Measurements from ENCODE around the gene IGF2BP2.

Gene IGF2BP2

DNA sequence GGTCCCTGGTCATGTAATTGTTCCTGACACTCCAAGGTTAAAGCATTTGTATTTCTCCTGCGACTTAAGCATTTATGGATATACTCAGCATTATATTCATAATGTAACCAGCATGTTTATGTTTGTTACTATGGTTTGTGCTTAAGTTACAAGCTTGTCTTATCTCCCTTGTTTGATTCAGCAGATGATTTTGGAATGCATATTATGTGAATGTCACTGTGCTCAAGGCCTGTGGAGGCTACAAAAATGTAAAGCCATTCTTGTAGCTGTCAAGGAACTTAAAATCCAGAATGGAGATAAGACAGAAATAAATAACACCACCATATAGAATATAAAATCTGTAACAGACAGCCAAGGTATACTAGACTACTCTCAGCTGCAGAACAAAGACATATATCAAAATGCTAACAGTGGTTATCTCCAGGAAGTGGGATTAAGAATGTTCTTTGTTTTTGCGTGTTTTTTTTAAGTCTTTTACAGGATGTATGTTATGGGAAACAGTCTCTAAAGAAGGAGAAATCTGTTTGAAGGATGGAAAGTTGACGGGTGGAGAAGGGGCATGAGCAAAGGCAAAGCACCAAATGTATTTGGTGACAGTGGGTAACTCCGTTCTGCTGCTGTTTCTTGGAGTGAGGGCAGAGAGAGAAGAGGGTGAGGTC is 61.4 kb downstream of the IGF2BP2 start:
- in situ Hi-C loops (cut with MboI; ENCODE audit: low pct_unique_long_range_greater_than_20kb, low sequenced_read_pairs, unreplicated experiment): loop anchor here (10.0 kb wide), 1 partner anchor 109 kb away; no protein-coding TSS in a partner anchor
- no peak for DNase-seq (ENCODE audit: low spot score)
- TF ChIP-seq, protein P1, sequence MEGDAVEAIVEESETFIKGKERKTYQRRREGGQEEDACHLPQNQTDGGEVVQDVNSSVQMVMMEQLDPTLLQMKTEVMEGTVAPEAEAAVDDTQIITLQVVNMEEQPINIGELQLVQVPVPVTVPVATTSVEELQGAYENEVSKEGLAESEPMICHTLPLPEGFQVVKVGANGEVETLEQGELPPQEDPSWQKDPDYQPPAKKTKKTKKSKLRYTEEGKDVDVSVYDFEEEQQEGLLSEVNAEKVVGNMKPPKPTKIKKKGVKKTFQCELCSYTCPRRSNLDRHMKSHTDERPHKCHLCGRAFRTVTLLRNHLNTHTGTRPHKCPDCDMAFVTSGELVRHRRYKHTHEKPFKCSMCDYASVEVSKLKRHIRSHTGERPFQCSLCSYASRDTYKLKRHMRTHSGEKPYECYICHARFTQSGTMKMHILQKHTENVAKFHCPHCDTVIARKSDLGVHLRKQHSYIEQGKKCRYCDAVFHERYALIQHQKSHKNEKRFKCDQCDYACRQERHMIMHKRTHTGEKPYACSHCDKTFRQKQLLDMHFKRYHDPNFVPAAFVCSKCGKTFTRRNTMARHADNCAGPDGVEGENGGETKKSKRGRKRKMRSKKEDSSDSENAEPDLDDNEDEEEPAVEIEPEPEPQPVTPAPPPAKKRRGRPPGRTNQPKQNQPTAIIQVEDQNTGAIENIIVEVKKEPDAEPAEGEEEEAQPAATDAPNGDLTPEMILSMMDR (IDR thresholded peaks at IDR 0.05; ENCODE audit: extremely low read depth, insufficient read depth, missing control alignments): no peak

DNA sequence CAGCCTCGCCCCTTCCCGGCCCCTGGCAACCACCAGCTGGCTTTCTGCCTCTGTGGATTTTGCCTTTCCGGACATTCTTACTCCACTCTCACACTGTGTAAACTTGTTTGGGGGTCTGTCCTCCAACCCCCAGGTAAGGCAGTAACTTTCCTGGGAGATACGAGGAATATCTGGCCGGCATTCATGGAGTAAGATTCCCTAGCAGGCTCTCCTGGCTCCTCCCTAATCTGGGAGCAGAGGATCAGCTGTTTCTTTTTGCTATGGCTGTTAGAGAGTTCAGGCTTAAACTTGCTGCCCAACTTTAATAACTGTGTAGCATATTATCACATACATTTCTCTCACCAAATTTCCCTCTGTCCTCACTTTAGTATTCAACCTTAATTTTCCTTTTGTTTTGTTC is 64.3 kb downstream of the IGF2BP2 start:
- TF ChIP-seq, protein P1 (IDR thresholded peaks at IDR 0.05; ENCODE audit: extremely low read depth, insufficient read depth, missing control alignments): no peak
- in situ Hi-C loops (cut with MboI; ENCODE audit: low pct_unique_long_range_greater_than_20kb, low sequenced_read_pairs, unreplicated experiment): loop anchor here (10.0 kb wide), 1 partner anchor 106 kb away; no protein-coding TSS in a partner anchor
- no peak for DNase-seq (ENCODE audit: low spot score)

DNA sequence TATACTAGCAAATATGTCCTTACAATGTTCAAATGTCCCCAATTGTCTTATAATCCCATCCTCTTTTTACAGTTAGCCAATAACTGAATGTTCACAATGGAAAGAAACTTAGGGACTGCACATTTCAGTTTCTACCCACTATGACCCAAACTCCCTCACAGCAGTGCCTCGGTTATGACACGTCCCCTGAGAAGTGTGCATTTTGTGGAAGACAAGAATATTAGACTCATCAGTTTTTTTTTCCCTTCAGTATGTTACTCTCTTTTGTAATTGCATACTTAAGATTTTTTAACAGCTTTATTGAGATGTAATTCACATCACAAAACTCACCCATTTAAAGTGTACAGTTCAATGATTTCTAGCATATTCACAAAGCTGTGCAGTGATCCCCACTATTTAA is 64.8 kb downstream of the IGF2BP2 start:
- in situ Hi-C loops (cut with MboI; ENCODE audit: low pct_unique_long_range_greater_than_20kb, low sequenced_read_pairs, unreplicated experiment): loop anchor here (10.0 kb wide), 1 partner anchor 105 kb away; no protein-coding TSS in a partner anchor
- DNase-seq (ENCODE audit: low spot score): no peak
- TF ChIP-seq, protein P1 (IDR thresholded peaks at IDR 0.05; ENCODE audit: extremely low read depth, insufficient read depth, missing control alignments): no peak

DNA sequence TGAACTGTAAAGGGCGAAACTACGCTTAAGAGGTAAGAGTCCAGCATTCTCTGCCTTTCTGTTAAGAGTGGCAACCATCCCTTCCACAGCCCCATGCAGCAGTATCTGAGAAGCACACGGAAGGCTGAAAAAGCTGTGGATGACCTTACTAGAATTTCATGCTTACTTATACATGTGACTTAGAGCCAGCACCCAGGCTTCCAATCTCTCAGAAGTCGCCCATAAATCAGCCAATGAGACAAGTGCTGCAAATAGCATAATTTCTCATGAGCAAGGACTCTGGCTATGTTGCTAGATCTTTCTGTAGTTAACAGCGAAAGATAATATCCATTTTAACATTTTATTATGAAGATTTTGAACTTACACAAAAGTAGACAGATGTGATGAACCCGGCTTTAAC is 65.3 kb downstream of the IGF2BP2 start:
- in situ Hi-C loops (cut with MboI; ENCODE audit: low pct_unique_long_range_greater_than_20kb, low sequenced_read_pairs, unreplicated experiment): no loop called here
- DNase-seq (ENCODE audit: low spot score): no peak
- TF ChIP-seq, protein P1 (IDR thresholded peaks at IDR 0.05; ENCODE audit: extremely low read depth, insufficient read depth, missing control alignments): no peak

DNA sequence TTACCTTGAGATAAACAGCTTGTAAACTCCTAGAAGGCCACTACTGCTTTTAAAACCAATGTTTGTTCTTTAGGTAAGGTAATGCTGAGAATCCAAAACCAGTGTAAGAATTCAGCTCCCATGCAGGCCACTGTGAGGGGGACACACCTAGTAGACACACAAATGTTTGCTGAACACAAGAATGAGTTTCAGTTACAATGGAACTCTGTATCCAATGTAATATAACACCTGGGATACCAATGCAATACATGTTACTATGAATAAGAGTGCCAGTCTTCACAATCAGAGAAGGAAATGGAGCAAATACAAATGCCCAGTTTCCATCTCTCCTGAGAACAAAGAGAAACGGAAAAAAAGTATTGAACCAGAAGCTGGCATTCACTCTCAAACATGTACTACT is 65.9 kb downstream of the IGF2BP2 start:
- in situ Hi-C loops (cut with MboI; ENCODE audit: low pct_unique_long_range_greater_than_20kb, low sequenced_read_pairs, unreplicated experiment): no loop called here
- TF ChIP-seq, protein P1 (IDR thresholded peaks at IDR 0.05; ENCODE audit: extremely low read depth, insufficient read depth, missing control alignments): no peak
- no peak for DNase-seq (ENCODE audit: low spot score)

DNA sequence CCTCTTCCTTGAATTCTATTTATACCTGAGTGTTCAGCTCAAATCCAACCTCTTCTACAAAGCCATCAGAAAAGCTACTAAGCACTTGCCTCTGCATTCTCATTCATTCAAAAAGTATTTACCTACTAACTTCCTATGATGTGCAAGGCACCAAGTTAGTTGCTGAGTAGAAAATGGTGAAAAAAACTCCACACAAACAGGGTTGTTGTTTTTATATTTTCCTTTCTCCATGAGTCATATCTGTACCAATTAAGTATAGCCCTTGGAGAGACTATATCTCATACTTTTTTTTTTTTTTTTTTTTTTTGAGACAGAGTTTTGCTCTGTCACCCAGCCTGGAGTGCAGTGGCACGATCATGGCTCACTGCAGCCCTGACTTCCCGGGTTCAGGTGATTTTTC is 67.7 kb downstream of the IGF2BP2 start:
- DNase-seq (ENCODE audit: low spot score): no peak
- in situ Hi-C loops (cut with MboI; ENCODE audit: low pct_unique_long_range_greater_than_20kb, low sequenced_read_pairs, unreplicated experiment): no loop called here
- TF ChIP-seq, protein P1 (IDR thresholded peaks at IDR 0.05; ENCODE audit: extremely low read depth, insufficient read depth, missing control alignments): no peak

All from GM13977 (cell line).